ENCODE results near the gene ARID5B.
"Not testable (repeated sequence)": the region's sequence is repeated elsewhere in the genome, so short reads cannot be mapped to it uniquely, and the experiment has no call there.

The ARID5B gene

GRCh38 chr10:62024026-62024701 lies 122.7 kb downstream of the ARID5B start:
- CTCF ChIA-PET = no interaction called here
- POLR2A ChIA-PET = no interaction called here
- TF ChIP-seq FOXA1 (IDR thresholded peaks at IDR 0.05) = no peak
- no peak for DNase-seq (ENCODE audit: extremely low spot score)

- TF ChIP-seq L3MBTL2 (conservative IDR thresholded peaks at IDR 0.05) (no peak), BHLHE40 (IDR thresholded peaks at IDR 0.05; ENCODE audit: borderline replicate concordance) (no peak), SUZ12 (IDR thresholded peaks at IDR 0.05) (no peak), CTBP1 (IDR thresholded peaks at IDR 0.05; ENCODE audit: borderline replicate concordance) (peak; percentile 64; the same call in 1 of the 2 replicates), SP1 (IDR thresholded peaks at IDR 0.05) (no peak), ELF4 (IDR thresholded peaks at IDR 0.05) (no peak), HDGF (IDR thresholded peaks at IDR 0.05; ENCODE audit: borderline replicate concordance) (no peak), FOXA1 (IDR thresholded peaks at IDR 0.05) (no peak)
- TF ChIP-seq, protein P1, sequence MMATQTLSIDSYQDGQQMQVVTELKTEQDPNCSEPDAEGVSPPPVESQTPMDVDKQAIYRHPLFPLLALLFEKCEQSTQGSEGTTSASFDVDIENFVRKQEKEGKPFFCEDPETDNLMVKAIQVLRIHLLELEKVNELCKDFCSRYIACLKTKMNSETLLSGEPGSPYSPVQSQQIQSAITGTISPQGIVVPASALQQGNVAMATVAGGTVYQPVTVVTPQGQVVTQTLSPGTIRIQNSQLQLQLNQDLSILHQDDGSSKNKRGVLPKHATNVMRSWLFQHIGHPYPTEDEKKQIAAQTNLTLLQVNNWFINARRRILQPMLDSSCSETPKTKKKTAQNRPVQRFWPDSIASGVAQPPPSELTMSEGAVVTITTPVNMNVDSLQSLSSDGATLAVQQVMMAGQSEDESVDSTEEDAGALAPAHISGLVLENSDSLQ (IDR thresholded peaks at IDR 0.05) = peak; percentile 76
- POLR2A ChIA-PET = interaction anchor here (1.7 kb wide), 1 partner anchor 24 kb away, joined by 5 read pairs; no protein-coding TSS in a partner anchor
Observed at GRCh38 chr10:62025134-62025794, 123.8 kb downstream of the ARID5B start.

GRCh38 chr10:62025901-62026879 lies 124.7 kb downstream of the ARID5B start:
- ChIA-PET POLR2A (interaction anchor here (1.0 to 1.7 kb wide), 2 partner anchors 23 to 124 kb away, joined by 3 to 5 read pairs; no protein-coding TSS in a partner anchor), CTCF (interaction anchor here (0.6 to 0.8 kb wide), 5 partner anchors 10 to 237 kb away, joined by 3 to 9 read pairs (median 3); no protein-coding TSS in a partner anchor)
- DNase-seq (ENCODE audit: extremely low spot score) = no peak
- TF ChIP-seq NFRKB (IDR thresholded peaks at IDR 0.05) (no peak), SUZ12 (IDR thresholded peaks at IDR 0.05) (no peak), FOXA1 (IDR thresholded peaks at IDR 0.05) (no peak), ARNT (IDR thresholded peaks at IDR 0.05) (no peak), L3MBTL2 (conservative IDR thresholded peaks at IDR 0.05) (no peak), ELF4 (IDR thresholded peaks at IDR 0.05) (no peak), HDGF (IDR thresholded peaks at IDR 0.05; ENCODE audit: borderline replicate concordance) (no peak), BHLHE40 (IDR thresholded peaks at IDR 0.05; ENCODE audit: borderline replicate concordance) (no peak)

More at GRCh38 chr10:62025134-62025794, 123.8 kb downstream of the ARID5B start:
- DNase-seq (ENCODE audit: extremely low spot score) = no peak
- CTCF ChIA-PET = interaction anchor here (0.6 to 0.8 kb wide), 3 partner anchors 11 to 238 kb away, joined by 3 to 9 read pairs (median 4); no protein-coding TSS in a partner anchor

DNA sequence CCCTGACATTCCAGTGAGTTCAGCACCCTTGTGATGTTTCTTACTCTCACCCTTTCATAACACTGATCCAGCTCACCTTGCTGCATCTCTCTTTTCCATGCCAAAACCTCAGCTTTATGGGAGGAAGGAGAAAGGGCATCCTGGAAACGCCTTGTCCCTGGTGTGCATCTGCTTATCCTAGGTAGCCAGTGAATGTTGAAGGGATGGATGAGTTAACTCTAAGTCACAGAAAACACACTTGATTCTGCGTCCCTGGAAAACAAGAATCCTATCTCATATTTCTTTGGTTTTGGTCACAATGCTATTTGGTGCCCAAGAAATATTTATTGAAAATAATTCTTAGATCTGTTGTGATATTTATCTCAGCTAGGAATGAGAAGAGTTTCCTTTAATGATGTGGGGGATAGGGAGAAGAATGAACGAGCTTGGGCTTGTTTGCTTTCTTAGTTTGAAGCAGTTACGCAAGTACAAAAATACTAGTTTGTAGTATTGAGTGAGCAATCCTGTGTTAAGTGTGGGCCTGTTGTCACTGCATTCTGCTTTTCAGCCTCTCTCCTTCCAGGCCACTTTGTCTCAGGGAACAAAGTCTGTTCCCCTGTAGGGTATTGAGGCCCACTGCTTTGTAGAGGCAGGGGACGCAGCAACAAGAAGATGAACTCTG lies 126.5 kb downstream of the ARID5B start:
- POLR2A ChIA-PET = no interaction called here
- TF ChIP-seq BHLHE40 (IDR thresholded peaks at IDR 0.05; ENCODE audit: borderline replicate concordance) (no peak), CTBP1 (IDR thresholded peaks at IDR 0.05; ENCODE audit: borderline replicate concordance) (no peak), TARDBP (IDR thresholded peaks at IDR 0.05) (no peak), NFRKB (IDR thresholded peaks at IDR 0.05) (no peak), SUZ12 (IDR thresholded peaks at IDR 0.05) (no peak), ELF4 (IDR thresholded peaks at IDR 0.05) (no peak), SP1 (IDR thresholded peaks at IDR 0.05) (no peak), L3MBTL2 (conservative IDR thresholded peaks at IDR 0.05) (no peak), ARNT (IDR thresholded peaks at IDR 0.05) (no peak), ZNF384 (IDR thresholded peaks at IDR 0.05) (no peak), HDGF (IDR thresholded peaks at IDR 0.05; ENCODE audit: borderline replicate concordance) (no peak), FOXM1 (IDR thresholded peaks at IDR 0.05; ENCODE audit: borderline replicate concordance) (no peak), FOXA1 (IDR thresholded peaks at IDR 0.05) (no peak), LEF1 (IDR thresholded peaks at IDR 0.05; ENCODE audit: borderline replicate concordance) (no peak), FOXK2 (IDR thresholded peaks at IDR 0.05) (no peak)
- TF ChIP-seq, protein P1 (IDR thresholded peaks at IDR 0.05) = no peak
- no peak for DNase-seq (ENCODE audit: extremely low spot score)
- CTCF ChIA-PET = no interaction called here

DNA sequence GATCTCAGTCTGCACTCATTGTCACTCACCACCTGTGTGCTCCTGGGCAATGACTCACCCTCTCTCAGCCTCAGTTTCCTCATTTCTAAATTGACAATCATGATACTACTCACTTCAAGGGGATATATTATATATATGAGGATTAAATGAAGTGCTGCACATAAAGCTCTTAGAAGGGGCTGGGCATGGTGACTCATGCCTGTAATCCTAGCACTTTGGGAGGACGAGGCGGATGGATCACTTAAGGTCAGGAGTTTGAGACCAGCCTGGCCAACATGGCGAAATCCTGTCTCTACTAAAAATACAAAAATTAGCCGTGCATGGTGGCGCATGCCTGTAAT lies 127.0 kb downstream of the ARID5B start:
- CTCF ChIA-PET; DNase-seq (ENCODE audit: extremely low spot score); POLR2A ChIA-PET: not testable (repeated sequence)

GRCh38 chr10:62029401-62029800 lies 127.9 kb downstream of the ARID5B start:
- DNase-seq (ENCODE audit: extremely low spot score) = no peak
- TF ChIP-seq FOXA1 (IDR thresholded peaks at IDR 0.05) (no peak), SUZ12 (IDR thresholded peaks at IDR 0.05) (no peak)
- CTCF ChIA-PET = no interaction called here
- POLR2A ChIA-PET = no interaction called here

Data from HEK293T (cell line).